HepG2 (cell line): ENCODE measurements around the gene RAD23A. TPM values are rescaled to one million over a fixed set of nuclear protein-coding genes. Genes with fewer than 3 reads are reported as not detected.

ENCODE experiments used
- CBX1 ChIP-seq: IDR thresholded peaks from one replicate; pipeline ENCODE4 v1.6.1; 2016; ENCODE audit warnings: antibody characterized with exemption, low read depth
- HES4 ChIP-seq: sonication (generic); formaldehyde crosslinking; IDR thresholded peaks from 2 replicates; pipeline ENCODE4 v1.9.0; 2021; ENCODE audit warnings: mild to moderate bottlenecking, missing genetic modification reagents, borderline replicate concordance
- HMGXB4 ChIP-seq, 2 experiments: sonication (generic) in 1 of 2; formaldehyde crosslinking in 1 of 2; IDR thresholded peaks; 2 replicates each; pipeline versions ENCODE4 v1.4.0 to v1.6.1; 2018 to 2020; ENCODE audit warnings: missing genetic modification reagents in 2 of 2, borderline replicate concordance in 1 of 2, low read depth in 1 of 2, mild to moderate bottlenecking in 1 of 2, missing biosample characterization in 1 of 2
- ISX ChIP-seq: sonication (generic); formaldehyde crosslinking; conservative IDR thresholded peaks from 2 replicates; pipeline ENCODE4 v1.5.0; 2020; ENCODE audit warnings: missing genetic modification reagents
- MEIS1 ChIP-seq: sonication (generic); formaldehyde crosslinking; IDR thresholded peaks from 2 replicates; pipeline ENCODE4 v1.9.0; 2021; ENCODE audit warnings: mild to moderate bottlenecking, missing genetic modification reagents, moderate library complexity, borderline replicate concordance
- MYC ChIP-seq: sonication (generic); formaldehyde crosslinking; IDR thresholded peaks from 2 replicates; pipeline ENCODE4 v1.9.0; 2021; ENCODE audit warnings: missing genetic modification reagents, borderline replicate concordance
- NBN ChIP-seq: fragments of 450-650 bp; conservative IDR thresholded peaks from 2 replicates; pipeline ENCODE4 v1.6.1; 2017
- REXO4 ChIP-seq: sonication (generic); formaldehyde crosslinking; IDR thresholded peaks from 2 replicates; pipeline ENCODE4 v1.8.0; 2022; ENCODE audit warnings: missing genetic modification reagents, mild to moderate bottlenecking, borderline replicate concordance
- SMAD3 ChIP-seq: sonication (generic); formaldehyde crosslinking; IDR thresholded peaks from 2 replicates; pipeline ENCODE4 v1.4.0; 2020; ENCODE audit warnings: missing genetic modification reagents
- SP1 ChIP-seq, 2 experiments: fragments of 450-650 bp in 1 of 2; sonication (generic) in 1 of 2; formaldehyde crosslinking in 1 of 2; IDR thresholded peaks; 2 replicates each; pipeline versions ENCODE4 v1.4.0 to v1.6.1; 2016 to 2020; ENCODE audit warnings: missing genetic modification reagents in 1 of 2
- ZNF12 ChIP-seq: sonication (generic); formaldehyde crosslinking; IDR thresholded peaks from 2 replicates; pipeline ENCODE4 v1.5.0; 2020; ENCODE audit warnings: missing genetic modification reagents
- ZNF230 ChIP-seq: sonication (generic); formaldehyde crosslinking; IDR thresholded peaks from 2 replicates; pipeline ENCODE4 v1.4.0; 2020; ENCODE audit warnings: mild to moderate bottlenecking, missing genetic modification reagents
- ZNF33B ChIP-seq: sonication (generic); formaldehyde crosslinking; IDR thresholded peaks from 2 replicates; pipeline ENCODE4 v1.5.1; 2020; ENCODE audit warnings: mild to moderate bottlenecking, missing genetic modification reagents
- ZNF607 ChIP-seq: sonication (generic); formaldehyde crosslinking; IDR thresholded peaks from 2 replicates; pipeline ENCODE4 v1.5.1; 2020; ENCODE audit warnings: missing genetic modification reagents, mild to moderate bottlenecking, borderline replicate concordance
- ZNF616 ChIP-seq: sonication (generic); formaldehyde crosslinking; IDR thresholded peaks from 2 replicates; pipeline ENCODE4 v1.5.0; 2020; ENCODE audit warnings: low read depth, mild to moderate bottlenecking, missing genetic modification reagents
- polyA plus RNA-seq, 8 experiments: library from polyadenylated mRNA; depleted of rRNA in 3 of 8; stranded (reverse) in 7 of 8; unstranded in 1 of 8; fragments of >200 nt; fragmentation: Illumina TruSeq in 4 of 8; extraction: Trizol in 4 of 8; gene quantifications; 2 replicates each; pipeline versions ENCODE4 v1.2.1 to v1.2.3, GENCODE V29; 2011 to 2016; ENCODE audit warnings: low read depth in 4 of 8, missing spikeins in 1 of 8, mixed read lengths in 1 of 8; ENCODE audit not compliant: insufficient read depth in 1 of 8
- total RNA-seq, 5 experiments: library from RNA; depleted of rRNA; stranded (reverse); fragments of >200 nt; fragmentation: Illumina TruSeq; extraction: Trizol; gene quantifications; 2 replicates each; pipeline ENCODE4 v1.2.3, GENCODE V29; 2016; ENCODE audit warnings: low read depth in 1 of 5
- TF ChIP-seq, protein P1 (sequence below): sonication (generic); formaldehyde crosslinking; IDR thresholded peaks from 2 replicates; pipeline ENCODE4 v1.4.0; 2020; ENCODE audit warnings: missing genetic modification reagents, borderline replicate concordance
- TF ChIP-seq, protein P2 (sequence below): sonication (generic); formaldehyde crosslinking; IDR thresholded peaks from 2 replicates; pipeline ENCODE4 v1.5.1; 2020; ENCODE audit warnings: mild to moderate bottlenecking, missing genetic modification reagents
- TF ChIP-seq, protein P3 (sequence below): sonication (generic); formaldehyde crosslinking; IDR thresholded peaks from 2 replicates; pipeline ENCODE4 v1.4.0; 2020; ENCODE audit warnings: missing genetic modification reagents; ENCODE audit errors: not compliant biosample characterization

The RAD23A gene
- total and polyA plus RNA-seq, 2 of the 13 experiments (the other 11 are each of a cell fraction or from before 2014, with no cell fraction given), result 42.5 to 54.2 TPM

- TF ChIP-seq ZNF230 (CRISPR knock-in tag), result no peak
- TF ChIP-seq ZNF616 (CRISPR knock-in tag), result no peak
- TF ChIP-seq, protein P1, sequence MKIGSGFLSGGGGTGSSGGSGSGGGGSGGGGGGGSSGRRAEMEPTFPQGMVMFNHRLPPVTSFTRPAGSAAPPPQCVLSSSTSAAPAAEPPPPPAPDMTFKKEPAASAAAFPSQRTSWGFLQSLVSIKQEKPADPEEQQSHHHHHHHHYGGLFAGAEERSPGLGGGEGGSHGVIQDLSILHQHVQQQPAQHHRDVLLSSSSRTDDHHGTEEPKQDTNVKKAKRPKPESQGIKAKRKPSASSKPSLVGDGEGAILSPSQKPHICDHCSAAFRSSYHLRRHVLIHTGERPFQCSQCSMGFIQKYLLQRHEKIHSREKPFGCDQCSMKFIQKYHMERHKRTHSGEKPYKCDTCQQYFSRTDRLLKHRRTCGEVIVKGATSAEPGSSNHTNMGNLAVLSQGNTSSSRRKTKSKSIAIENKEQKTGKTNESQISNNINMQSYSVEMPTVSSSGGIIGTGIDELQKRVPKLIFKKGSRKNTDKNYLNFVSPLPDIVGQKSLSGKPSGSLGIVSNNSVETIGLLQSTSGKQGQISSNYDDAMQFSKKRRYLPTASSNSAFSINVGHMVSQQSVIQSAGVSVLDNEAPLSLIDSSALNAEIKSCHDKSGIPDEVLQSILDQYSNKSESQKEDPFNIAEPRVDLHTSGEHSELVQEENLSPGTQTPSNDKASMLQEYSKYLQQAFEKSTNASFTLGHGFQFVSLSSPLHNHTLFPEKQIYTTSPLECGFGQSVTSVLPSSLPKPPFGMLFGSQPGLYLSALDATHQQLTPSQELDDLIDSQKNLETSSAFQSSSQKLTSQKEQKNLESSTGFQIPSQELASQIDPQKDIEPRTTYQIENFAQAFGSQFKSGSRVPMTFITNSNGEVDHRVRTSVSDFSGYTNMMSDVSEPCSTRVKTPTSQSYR (CRISPR knock-in tag), result peak; percentile 39; the same call in 1 of the 2 replicates
- no peak for TF ChIP-seq REXO4
- no peak for TF ChIP-seq MEIS1 (CRISPR knock-in tag)
- peak; percentile 75; the same call in 1 of the 2 replicates for TF ChIP-seq MYC (CRISPR knock-in tag)
- peak; percentile 97 to 98 for TF ChIP-seq HMGXB4 (CRISPR knock-in tag; IDR thresholded peaks at IDR 0.05; ENCODE audit: borderline replicate concordance in 1 of 2, low read depth in 1 of 2)
- TF ChIP-seq NBN, result no peak
- no peak for TF ChIP-seq ZNF607
- no peak for TF ChIP-seq SMAD3 (CRISPR knock-in tag)
- TF ChIP-seq, protein P2, sequence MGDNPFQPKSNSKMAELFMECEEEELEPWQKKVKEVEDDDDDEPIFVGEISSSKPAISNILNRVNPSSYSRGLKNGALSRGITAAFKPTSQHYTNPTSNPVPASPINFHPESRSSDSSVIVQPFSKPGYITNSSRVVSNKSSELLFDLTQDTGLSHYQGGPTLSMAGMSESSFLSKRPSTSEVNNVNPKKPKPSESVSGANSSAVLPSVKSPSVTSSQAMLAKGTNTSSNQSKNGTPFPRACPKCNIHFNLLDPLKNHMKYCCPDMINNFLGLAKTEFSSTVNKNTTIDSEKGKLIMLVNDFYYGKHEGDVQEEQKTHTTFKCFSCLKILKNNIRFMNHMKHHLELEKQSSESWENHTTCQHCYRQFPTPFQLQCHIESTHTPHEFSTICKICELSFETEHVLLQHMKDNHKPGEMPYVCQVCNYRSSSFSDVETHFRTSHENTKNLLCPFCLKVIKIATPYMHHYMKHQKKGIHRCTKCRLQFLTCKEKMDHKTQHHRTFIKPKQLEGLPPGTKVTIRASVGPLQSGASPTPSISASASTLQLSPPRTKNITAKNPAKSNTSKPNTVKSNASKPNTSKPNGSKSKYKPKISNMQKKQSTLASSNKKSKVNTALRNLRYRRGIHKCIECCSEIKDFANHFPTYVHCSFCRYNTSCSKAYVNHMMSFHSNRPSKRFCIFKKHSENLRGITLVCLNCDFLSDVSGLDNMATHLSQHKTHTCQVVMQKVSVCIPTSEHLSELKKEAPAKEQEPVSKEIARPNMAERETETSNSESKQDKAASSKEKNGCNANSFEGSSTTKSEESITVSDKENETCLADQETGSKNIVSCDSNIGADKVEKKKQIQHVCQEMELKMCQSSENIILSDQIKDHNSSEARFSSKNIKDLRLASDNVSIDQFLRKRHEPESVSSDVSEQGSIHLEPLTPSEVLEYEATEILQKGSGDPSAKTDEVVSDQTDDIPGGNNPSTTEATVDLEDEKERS, result peak; percentile 70; the same call in 1 of the 2 replicates
- TF ChIP-seq ZNF12 (CRISPR knock-in tag), result no peak
- no peak for TF ChIP-seq HES4
- TF ChIP-seq SP1 (IDR thresholded peaks at IDR 0.05), result no peak
- peak; percentile 31; the same call in 1 of the 2 replicates for TF ChIP-seq SP1 (CRISPR knock-in tag; IDR thresholded peaks at IDR 0.05)
- TF ChIP-seq, protein P3, sequence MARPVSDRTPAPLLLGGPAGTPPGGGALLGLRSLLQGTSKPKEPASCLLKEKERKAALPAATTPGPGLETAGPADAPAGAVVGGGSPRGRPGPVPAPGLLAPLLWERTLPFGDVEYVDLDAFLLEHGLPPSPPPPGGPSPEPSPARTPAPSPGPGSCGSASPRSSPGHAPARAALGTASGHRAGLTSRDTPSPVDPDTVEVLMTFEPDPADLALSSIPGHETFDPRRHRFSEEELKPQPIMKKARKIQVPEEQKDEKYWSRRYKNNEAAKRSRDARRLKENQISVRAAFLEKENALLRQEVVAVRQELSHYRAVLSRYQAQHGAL (CRISPR knock-in tag), result no peak
- 0 out of 2 replicates have a peak, but pooled peaks have one; percentile 20 for TF ChIP-seq ZNF33B (CRISPR knock-in tag)
- no peak for TF ChIP-seq CBX1
- TF ChIP-seq ISX (CRISPR knock-in tag), result no peak
Measured at GRCh38 chr19:12965017-12965811, 19.6 kb downstream of the RAD23A start (continued).
